ENCODE results near the gene DLG4.
"Not testable (repeated sequence)": the region's sequence is repeated elsewhere in the genome, so short reads cannot be mapped to it uniquely, and the experiment has no call there.

DLG4 gene

GRCh38 chr17:7253082-7253481 is 33.4 kb upstream of the DLG4 start:
- Mint-ChIP-seq H3K4me1 (peaks cover 51% of the 10 kb centered on the region), H3K27me3 (peaks cover 2% of the 10 kb centered on the region), H3K36me3 (ENCODE audit: low read depth) (peaks cover 34% of the 10 kb centered on the region), H3K4me3 (peak overlapping the region; percentile 99), H3K9me3 (no peaks in the 10 kb centered on the region), H3K27ac (peak overlapping the region; percentile 98)
- ATAC-seq (no peak), DNase-seq (no peak)

- Mint-ChIP-seq H3K4me1 (peaks cover 53% of the 10 kb centered on the region), H3K9me3 (no peaks in the 10 kb centered on the region), H3K27me3 (peaks cover 2% of the 10 kb centered on the region), H3K27ac (peak within 1 kb of the TSS; percentile 98), H3K4me3 (peak within 1 kb of the TSS; percentile 99), H3K36me3 (ENCODE audit: low read depth) (peaks cover 35% of the 10 kb centered on the region)
- ATAC-seq (peak; percentile 66), DNase-seq (peak; percentile 99)
Observed at GRCh38 chr17:7252176-7253043, 32.8 kb upstream of the DLG4 start, which contains the start of gene ELP5. Gene ELP5 (plus strand): TSS chr17:7252215. CDS start chr17:7252551, 336 bp downstream.

GRCh38 chr17:7251661-7252175 is 32.1 kb upstream of the DLG4 start, which contains the start of gene CTDNEP1:
Gene CTDNEP1 (minus strand): TSS chr17:7251734. CDS start chr17:7251296, 438 bp downstream.
- ATAC-seq (peak; percentile 97), DNase-seq (peak; percentile 76)
- Mint-ChIP-seq H3K9me3 (no peaks in the 10 kb centered on the region), H3K4me1 (peaks cover 54% of the 10 kb centered on the region), H3K27ac (peak within 1 kb of the TSS; percentile 98), H3K36me3 (ENCODE audit: low read depth) (peaks cover 35% of the 10 kb centered on the region), H3K27me3 (peaks cover 2% of the 10 kb centered on the region), H3K4me3 (peak within 1 kb of the TSS; percentile 99)

- H3K4me1 Mint-ChIP-seq = peaks cover 56% of the 10 kb centered on the region
- H3K27me3 Mint-ChIP-seq = peaks cover 2% of the 10 kb centered on the region
- peak overlapping the region; percentile 99 for H3K4me3 Mint-ChIP-seq
- DNase-seq (peak; percentile 37), ATAC-seq (peak; percentile 2)
- peaks cover 38% of the 10 kb centered on the region for H3K36me3 Mint-ChIP-seq (ENCODE audit: low read depth)
- H3K9me3 Mint-ChIP-seq = no peaks in the 10 kb centered on the region
- H3K27ac Mint-ChIP-seq = peak overlapping the region; percentile 94
Observed at GRCh38 chr17:7250695-7251627, 31.3 kb upstream of the DLG4 start.

- Mint-ChIP-seq H3K4me1 (peaks cover 55% of the 10 kb centered on the region), H3K36me3 (ENCODE audit: low read depth) (peaks cover 34% of the 10 kb centered on the region)
Observed at GRCh38 chr17:7249830-7250229, 30.2 kb upstream of the DLG4 start.

GRCh38 chr17:7249214-7249613 is 29.6 kb upstream of the DLG4 start:
- peaks cover 35% of the 10 kb centered on the region for H3K36me3 Mint-ChIP-seq (ENCODE audit: low read depth)
- H3K27me3 Mint-ChIP-seq = peaks cover 2% of the 10 kb centered on the region
- ATAC-seq (no peak), DNase-seq (no peak)
- H3K27ac Mint-ChIP-seq = peak overlapping the region; percentile 77
- peak overlapping the region; percentile 99 for H3K4me3 Mint-ChIP-seq
- H3K9me3 Mint-ChIP-seq = no peaks in the 10 kb centered on the region
- H3K4me1 Mint-ChIP-seq = peaks cover 52% of the 10 kb centered on the region

More at GRCh38 chr17:7249830-7250229, 30.2 kb upstream of the DLG4 start:
- peaks cover 2% of the 10 kb centered on the region for H3K27me3 Mint-ChIP-seq
- peak overlapping the region; percentile 94 for H3K27ac Mint-ChIP-seq
- no peak for ATAC-seq
- peak overlapping the region; percentile 99 for H3K4me3 Mint-ChIP-seq
- DNase-seq = no peak
- H3K9me3 Mint-ChIP-seq = no peaks in the 10 kb centered on the region

GRCh38 chr17:7248796-7249195 is 29.2 kb upstream of the DLG4 start:
- DNase-seq (no peak), ATAC-seq (no peak)
- Mint-ChIP-seq H3K4me3 (peak overlapping the region; percentile 99), H3K9me3 (no peaks in the 10 kb centered on the region), H3K27me3 (peaks cover 2% of the 10 kb centered on the region), H3K4me1 (peaks cover 48% of the 10 kb centered on the region), H3K27ac (peak overlapping the region; percentile 77), H3K36me3 (ENCODE audit: low read depth) (peaks cover 32% of the 10 kb centered on the region)

GRCh38 chr17:7246779-7247178 is 27.1 kb upstream of the DLG4 start:
- ATAC-seq (no peak), DNase-seq (no peak)
- Mint-ChIP-seq H3K27me3 (peaks cover under 1% of the 10 kb centered on the region), H3K4me1 (peaks cover 41% of the 10 kb centered on the region), H3K27ac (no peak overlapping the region), H3K4me3 (no peak overlapping the region), H3K9me3 (no peaks in the 10 kb centered on the region), H3K36me3 (ENCODE audit: low read depth) (peaks cover 31% of the 10 kb centered on the region)

GRCh38 chr17:7243838-7244237 is 24.2 kb upstream of the DLG4 start:
- H3K9me3 Mint-ChIP-seq, H3K27me3 Mint-ChIP-seq, H3K4me3 Mint-ChIP-seq, DNase-seq, ATAC-seq: not testable (repeated sequence)
- Mint-ChIP-seq H3K27ac (peak overlapping the region; percentile 53), H3K4me1 (peaks cover 45% of the 10 kb centered on the region), H3K36me3 (ENCODE audit: low read depth) (peaks cover 38% of the 10 kb centered on the region)

- H3K27ac Mint-ChIP-seq = peak overlapping the region; percentile 97
- H3K27me3 Mint-ChIP-seq = peaks cover 1% of the 10 kb centered on the region
- no peak for DNase-seq
- no peaks in the 10 kb centered on the region for H3K9me3 Mint-ChIP-seq
- ATAC-seq = no peak
- H3K4me3 Mint-ChIP-seq = peak overlapping the region; percentile 88
- peaks cover 35% of the 10 kb centered on the region for H3K36me3 Mint-ChIP-seq (ENCODE audit: low read depth)
- H3K4me1 Mint-ChIP-seq = peaks cover 40% of the 10 kb centered on the region
Observed at GRCh38 chr17:7243453-7243729, 23.8 kb upstream of the DLG4 start.

GRCh38 chr17:7242717-7243452 is 23.2 kb upstream of the DLG4 start:
- ATAC-seq (peak; percentile 51), DNase-seq (peak; percentile 93)
- H3K4me3 Mint-ChIP-seq = peak overlapping the region; percentile 88
- H3K4me1 Mint-ChIP-seq = peaks cover 40% of the 10 kb centered on the region
- H3K9me3 Mint-ChIP-seq = no peaks in the 10 kb centered on the region
- H3K27ac Mint-ChIP-seq = peak overlapping the region; percentile 97
- H3K36me3 Mint-ChIP-seq (ENCODE audit: low read depth) = peaks cover 35% of the 10 kb centered on the region
- H3K27me3 Mint-ChIP-seq = peaks cover 1% of the 10 kb centered on the region

GRCh38 chr17:7241783-7242716 is 22.4 kb upstream of the DLG4 start, which contains the start of gene GABARAP:
Gene GABARAP (minus strand): TSS chr17:7242449. CDS start chr17:7242330, 119 bp downstream.
- H3K4me1 Mint-ChIP-seq = peaks cover 44% of the 10 kb centered on the region

More at GRCh38 chr17:7241783-7242716, 22.4 kb upstream of the DLG4 start, which contains the start of gene GABARAP:
- Mint-ChIP-seq H3K27ac (peak within 1 kb of the TSS; percentile 97), H3K9me3 (no peaks in the 10 kb centered on the region), H3K27me3 (peaks cover 1% of the 10 kb centered on the region), H3K36me3 (ENCODE audit: low read depth) (peaks cover 34% of the 10 kb centered on the region), H3K4me3 (peak within 1 kb of the TSS; percentile 88)
- peak; percentile 9 for ATAC-seq
- DNase-seq = peak; percentile 94
